ENCODE data around the gene TMPRSS13.

- no peak for TF ChIP-seq CTCF (IDR thresholded peaks at IDR 0.05; ENCODE audit: poor library complexity)
- TF ChIP-seq EZH2 (IDR thresholded peaks at IDR 0.05; ENCODE audit: borderline replicate concordance), result no peak
- TF ChIP-seq EZH2phosphoT487 (IDR thresholded peaks at IDR 0.05; ENCODE audit: low read depth, severe bottlenecking, unreplicated experiment), result no peak
These were observed 13.4 kb downstream of the TMPRSS13 start for GRCh38 chr11:117915672-117916235.

All from hepatocyte (in vitro differentiated cells).